Activated CD4-positive, alpha-beta T cell treated with anti-CD3 and anti-CD28 coated beads, Interleukin-2, amount 10 ng/mL, durations not matched to agents 24 days and 14 days (primary cell): ENCODE data around the gene GAS1. TPM values are rescaled to one million over a fixed set of nuclear protein-coding genes. Genes with fewer than 3 reads are reported as not detected.

Experiments
- DNase-seq: peaks from one replicate; pipeline ENCODE4 v3.0.0; 2022
- H3K27ac Mint-ChIP-seq: one replicate; pipeline ENCODE4 v1.8.0; 2022; ENCODE audit warnings: mild to moderate bottlenecking, mixed read lengths
- H3K27me3 Mint-ChIP-seq: one replicate; pipeline ENCODE4 v1.8.0; 2022; ENCODE audit warnings: mixed read lengths
- H3K36me3 Mint-ChIP-seq: one replicate; pipeline ENCODE4 v1.8.0; 2022; ENCODE audit warnings: low read depth, mild to moderate bottlenecking, mixed read lengths
- H3K4me1 Mint-ChIP-seq: one replicate; pipeline ENCODE4 v1.8.0; 2021; ENCODE audit warnings: mixed read lengths
- H3K4me3 Mint-ChIP-seq: one replicate; pipeline ENCODE4 v1.8.0; 2022; ENCODE audit warnings: mild to moderate bottlenecking, moderate library complexity, mixed read lengths
- H3K9me3 Mint-ChIP-seq: one replicate; pipeline ENCODE4 v1.8.0; 2021; ENCODE audit warnings: mixed read lengths
- intact Hi-C: fragments of 100-400 bp; cut with micrococcal nuclease; formaldehyde crosslinking; loops from one replicate; pipeline ENCODE4 v1.15.1; 2023
- total RNA-seq: library from RNA; stranded (reverse); gene quantifications from 2 replicates; pipeline ENCODE4 v1.2.3, GENCODE V29; 2022

Gene GAS1
- total RNA-seq, 1 donor from 2014 or later = 0.14 TPM

DNA sequence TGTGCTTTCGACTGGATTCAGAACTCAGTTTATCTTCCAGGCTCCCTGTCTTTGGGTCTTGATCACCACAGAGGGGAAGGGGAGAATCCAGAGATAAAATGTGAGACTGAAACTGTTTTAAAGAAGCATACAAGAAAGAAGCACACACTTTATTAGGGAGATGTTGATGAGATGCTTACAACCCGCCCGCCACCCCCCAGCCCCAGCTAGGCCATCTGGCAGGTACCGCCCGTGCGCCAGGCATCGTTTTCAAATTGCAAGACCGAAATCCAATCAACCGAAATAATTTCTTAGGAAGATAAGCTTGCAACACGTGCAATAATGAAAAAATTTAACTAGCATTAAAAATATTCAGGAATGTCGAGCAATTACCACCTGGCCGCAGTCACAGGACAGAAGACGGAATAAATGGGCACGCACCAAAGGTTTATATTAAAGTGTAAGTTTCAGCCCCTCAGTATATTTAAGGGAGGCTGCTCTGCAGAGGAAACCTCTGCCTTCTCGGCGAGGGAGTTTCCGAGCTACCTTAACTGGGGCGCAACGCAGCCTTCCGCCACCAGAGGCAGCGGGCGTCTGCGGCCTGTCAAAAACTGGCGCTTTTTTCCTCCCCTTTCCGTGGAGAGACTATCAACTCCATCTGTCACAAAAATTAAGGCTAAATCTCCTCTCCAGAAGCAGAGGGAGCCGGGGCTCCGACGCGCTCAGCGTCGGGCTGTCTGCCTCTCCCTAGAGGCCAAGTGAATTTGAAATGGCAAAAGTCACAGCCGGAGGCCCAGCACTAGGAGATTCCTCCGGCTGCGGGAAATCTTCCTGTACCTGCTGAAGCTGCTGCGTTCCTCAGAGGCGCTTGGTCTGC is 996 bp upstream of the GAS1 start:
- intact Hi-C loops = no loop called here
- H3K27ac Mint-ChIP-seq = no peak overlapping the region
- H3K4me1 Mint-ChIP-seq = peaks cover 11% of the 10 kb centered on the region
- peak; percentile 91 for DNase-seq
- no peaks in the 10 kb centered on the region for H3K9me3 Mint-ChIP-seq
- H3K4me3 Mint-ChIP-seq = peak overlapping the region; percentile 75
- H3K27me3 Mint-ChIP-seq = peaks cover 24% of the 10 kb centered on the region
- H3K36me3 Mint-ChIP-seq = peaks cover 2% of the 10 kb centered on the region

DNA sequence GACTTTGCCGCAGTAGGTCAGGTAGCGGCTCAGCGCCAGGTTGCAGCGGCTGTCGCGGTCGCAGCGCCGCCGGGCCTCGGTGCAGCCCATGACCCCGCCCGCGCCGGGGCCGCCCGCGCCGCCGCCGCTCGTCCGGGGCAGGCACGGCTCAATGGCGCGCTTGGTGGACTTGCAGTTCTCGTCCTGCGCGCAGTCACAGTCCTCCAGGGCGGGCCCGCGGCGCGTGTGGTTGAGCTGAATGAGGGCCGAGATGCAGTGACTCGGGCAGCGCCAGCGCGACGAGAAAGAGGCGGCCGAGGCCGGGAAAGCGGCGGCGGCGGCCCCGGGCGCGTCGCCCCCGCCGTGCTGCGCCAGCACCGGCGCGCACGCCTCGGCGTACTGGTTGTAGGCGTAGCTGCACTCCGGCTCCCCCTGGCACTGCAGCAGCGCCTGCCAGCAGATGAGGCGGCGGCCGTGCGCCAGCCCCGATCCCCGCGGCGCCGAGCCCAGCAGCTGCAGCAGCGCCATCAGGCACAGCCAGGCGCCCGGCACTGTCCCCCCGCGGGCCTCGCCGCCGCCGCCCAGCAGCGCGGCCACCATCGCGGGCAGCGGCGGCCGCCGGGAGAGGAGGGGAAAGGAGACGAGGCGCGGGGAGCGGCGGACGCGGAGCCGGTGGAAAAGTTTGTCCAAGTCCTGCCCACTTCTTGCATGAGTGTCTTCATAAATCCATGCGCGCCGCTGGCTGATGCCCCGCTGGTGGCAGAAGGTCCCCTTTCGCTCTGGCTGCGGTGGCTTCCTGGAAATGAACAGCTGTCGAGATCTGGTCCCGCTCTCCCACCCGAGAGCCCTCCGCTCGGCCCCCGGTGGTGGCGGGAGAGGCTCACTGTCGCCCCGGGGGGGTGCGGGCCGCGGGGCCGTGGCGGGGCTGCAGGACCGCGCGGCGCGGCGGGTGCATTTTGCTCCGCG is 833 bp downstream of the GAS1 start:
- H3K27me3 Mint-ChIP-seq = peaks cover 40% of the 10 kb centered on the region
- no peaks in the 10 kb centered on the region for H3K9me3 Mint-ChIP-seq
- no peak overlapping the region for H3K27ac Mint-ChIP-seq
- peaks cover 11% of the 10 kb centered on the region for H3K4me1 Mint-ChIP-seq
- DNase-seq = peak; percentile 83
- H3K36me3 Mint-ChIP-seq = peaks cover 2% of the 10 kb centered on the region
- peak overlapping the region; percentile 71 for H3K4me3 Mint-ChIP-seq
- intact Hi-C loops = loop anchor here (2.0 kb wide), 1 partner anchor 540 kb away; no protein-coding TSS in a partner anchor

DNA sequence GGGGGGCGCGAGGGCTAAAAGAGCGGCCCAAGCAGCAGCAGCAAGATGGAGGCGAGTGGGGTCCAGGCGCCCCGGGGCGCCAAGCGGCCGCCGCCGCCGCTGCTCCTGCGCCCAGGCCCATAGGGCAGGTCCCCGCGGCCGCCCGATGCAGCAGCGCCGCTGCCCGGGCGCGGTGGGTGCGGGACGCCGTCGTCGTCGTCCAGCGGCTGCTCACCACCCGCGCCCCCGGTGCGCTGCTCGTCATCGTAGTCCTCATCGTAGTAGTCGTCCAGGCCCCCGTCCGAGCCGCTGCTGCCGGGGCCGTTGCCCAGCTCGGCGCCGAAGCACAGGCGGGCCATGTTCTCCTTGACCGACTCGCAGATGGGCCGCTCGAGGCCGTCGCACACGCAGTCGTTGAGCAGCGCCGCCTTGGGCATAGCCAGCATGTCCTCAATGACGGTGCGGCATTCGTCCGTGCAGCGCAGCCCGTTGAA is 1.5 kb downstream of the GAS1 start:
- Mint-ChIP-seq H3K4me1 (peaks cover 11% of the 10 kb centered on the region), H3K36me3 (no peaks in the 10 kb centered on the region), H3K9me3 (no peaks in the 10 kb centered on the region), H3K27ac (no peak overlapping the region), H3K27me3 (peaks cover 48% of the 10 kb centered on the region), H3K4me3 (peak overlapping the region; percentile 71)
- DNase-seq = no peak
- intact Hi-C loops = loop anchor here (2.0 kb wide), 1 partner anchor 539 kb away; no protein-coding TSS in a partner anchor

DNA sequence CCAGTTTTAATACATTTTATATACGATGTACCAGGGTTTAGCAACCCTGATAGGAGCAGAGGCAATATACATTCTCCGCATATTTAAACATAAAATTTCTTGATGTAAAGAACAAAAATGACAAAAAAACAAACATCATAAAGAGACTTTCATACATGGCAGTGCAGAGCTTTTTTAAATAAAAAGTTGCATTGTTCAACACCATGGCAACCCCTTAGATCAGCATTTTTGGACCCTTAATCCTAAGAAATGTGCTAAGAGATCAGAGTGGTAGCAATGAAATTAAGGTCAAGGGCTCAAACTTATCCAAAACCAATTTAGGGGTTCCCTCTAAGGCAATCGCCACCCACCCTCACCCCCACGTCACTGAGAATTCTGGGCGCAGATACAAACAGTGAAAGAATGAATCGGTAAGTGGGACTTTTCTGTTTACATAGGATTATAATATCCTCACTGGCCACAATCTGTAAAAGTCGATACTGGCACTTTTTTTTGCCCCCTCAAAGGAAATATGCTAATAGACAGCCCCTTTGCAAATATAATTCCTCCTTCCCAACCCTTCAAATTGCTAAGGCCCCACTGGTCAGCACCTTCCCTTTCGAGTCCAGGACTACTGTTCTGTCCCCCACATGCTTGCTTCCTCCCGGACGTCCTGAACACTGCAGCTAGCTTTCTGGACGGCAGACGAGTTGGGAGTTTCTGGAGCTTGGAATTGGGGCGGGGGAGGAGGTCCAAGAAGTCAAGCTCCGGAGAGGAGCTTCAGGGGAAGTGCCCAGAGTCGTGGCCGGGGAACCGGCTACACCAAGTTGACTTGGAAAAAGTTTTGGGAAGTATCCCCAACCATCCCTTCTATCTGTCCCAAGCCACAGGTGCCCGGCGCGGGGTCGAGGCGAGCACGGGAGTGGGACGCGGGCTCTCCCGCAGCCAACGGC is 2.2 kb downstream of the GAS1 start:
- H3K27me3 Mint-ChIP-seq = peaks cover 49% of the 10 kb centered on the region
- H3K9me3 Mint-ChIP-seq = no peaks in the 10 kb centered on the region
- intact Hi-C loops = no loop called here
- H3K27ac Mint-ChIP-seq = peak overlapping the region; percentile 9
- H3K4me1 Mint-ChIP-seq = peaks cover 11% of the 10 kb centered on the region
- DNase-seq = no peak
- no peaks in the 10 kb centered on the region for H3K36me3 Mint-ChIP-seq
- H3K4me3 Mint-ChIP-seq = peak overlapping the region; percentile 43

DNA sequence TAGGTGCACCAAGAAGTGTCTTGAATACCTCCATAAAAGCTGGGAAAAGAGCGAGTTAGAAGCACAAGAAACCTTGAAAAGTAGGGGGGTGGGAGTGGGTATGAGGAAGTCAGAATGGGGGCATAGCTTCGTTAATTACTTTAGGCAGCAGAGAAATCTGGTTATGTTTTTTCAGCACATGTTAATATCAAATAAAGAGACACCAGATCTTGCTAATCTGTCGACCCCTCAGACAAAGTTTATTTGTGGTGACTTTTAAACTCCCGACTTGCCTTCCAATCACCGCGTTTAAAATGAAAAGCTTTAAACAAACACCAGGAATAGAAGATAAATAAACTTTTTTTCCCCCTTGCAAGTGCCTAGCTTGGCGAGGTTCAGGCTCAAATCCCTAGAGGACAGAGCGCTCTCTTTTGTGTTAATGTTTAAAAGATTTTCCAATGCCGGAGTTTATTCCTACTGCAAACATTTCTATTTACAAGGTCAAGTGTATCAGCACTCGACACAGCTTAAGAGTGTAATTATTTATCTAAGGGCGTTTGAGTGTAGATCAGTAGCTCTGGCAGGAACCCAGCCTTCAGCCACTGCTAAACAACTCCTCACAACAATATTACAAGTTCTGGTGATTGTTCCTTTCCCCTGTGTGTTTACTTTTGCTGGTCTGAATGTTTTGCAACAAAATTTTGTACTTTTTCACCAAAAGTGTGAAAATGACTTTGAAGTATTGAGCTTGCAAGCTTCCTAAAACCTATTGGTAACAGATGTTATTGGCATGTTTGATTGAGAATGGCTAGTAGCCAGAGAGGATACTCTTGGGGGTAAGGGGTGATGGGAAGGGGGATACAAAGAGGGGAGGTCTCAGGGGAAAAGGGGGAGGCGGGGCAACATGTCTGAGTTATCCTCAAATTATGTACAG is 3.8 kb downstream of the GAS1 start:
- no peak overlapping the region for H3K4me3 Mint-ChIP-seq
- peaks cover 7% of the 10 kb centered on the region for H3K4me1 Mint-ChIP-seq
- no peaks in the 10 kb centered on the region for H3K9me3 Mint-ChIP-seq
- no peak for DNase-seq
- no peak overlapping the region for H3K27ac Mint-ChIP-seq
- intact Hi-C loops = no loop called here
- peaks cover 59% of the 10 kb centered on the region for H3K27me3 Mint-ChIP-seq
- no peaks in the 10 kb centered on the region for H3K36me3 Mint-ChIP-seq

DNA sequence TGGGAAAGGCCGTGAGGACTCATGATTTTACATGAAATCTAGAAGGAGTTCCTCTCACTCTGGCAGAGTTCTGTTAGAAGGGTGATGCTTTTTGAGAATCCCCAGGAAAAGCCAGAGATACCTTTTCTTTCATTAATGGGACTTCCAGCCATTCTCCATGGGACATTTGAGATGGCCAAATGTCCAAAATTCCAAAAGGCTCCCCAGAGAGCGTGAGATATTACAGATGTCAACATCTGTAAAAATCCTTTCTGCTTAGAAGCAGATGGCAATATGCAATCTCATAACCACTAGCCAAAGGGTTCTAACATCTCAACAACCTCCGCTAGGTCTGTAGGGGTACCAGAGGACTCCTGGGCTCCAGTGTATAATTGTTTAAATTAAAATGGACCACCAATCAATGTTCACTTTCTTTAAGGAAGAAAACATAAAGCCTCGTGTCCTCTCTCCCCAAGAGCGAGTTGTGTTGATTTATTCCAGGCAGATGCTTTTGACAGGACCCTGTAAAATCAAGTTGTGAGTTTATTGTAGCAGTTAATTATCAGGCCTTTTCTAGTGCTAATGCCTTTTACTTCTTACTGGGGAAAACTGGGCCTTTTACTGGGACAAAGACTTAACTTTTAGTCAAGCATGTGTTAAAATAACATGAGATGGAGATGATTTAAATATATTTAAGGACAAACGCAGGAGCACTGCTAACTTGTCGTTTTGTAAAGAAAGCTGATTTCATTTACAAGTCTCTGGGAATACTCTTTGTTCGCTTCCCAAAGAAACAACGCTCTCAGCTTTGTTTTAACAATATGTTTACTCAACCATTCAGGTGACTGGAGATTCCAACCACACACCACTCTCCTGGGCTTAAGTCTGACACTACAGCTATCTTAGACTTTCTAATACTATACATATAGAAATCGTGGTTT is 4.8 kb downstream of the GAS1 start:
- no peaks in the 10 kb centered on the region for H3K9me3 Mint-ChIP-seq
- intact Hi-C loops = no loop called here
- no peak overlapping the region for H3K27ac Mint-ChIP-seq
- no peak overlapping the region for H3K4me3 Mint-ChIP-seq
- H3K4me1 Mint-ChIP-seq = peaks cover 2% of the 10 kb centered on the region
- DNase-seq = no peak
- no peaks in the 10 kb centered on the region for H3K36me3 Mint-ChIP-seq
- H3K27me3 Mint-ChIP-seq = peaks cover 59% of the 10 kb centered on the region

DNA sequence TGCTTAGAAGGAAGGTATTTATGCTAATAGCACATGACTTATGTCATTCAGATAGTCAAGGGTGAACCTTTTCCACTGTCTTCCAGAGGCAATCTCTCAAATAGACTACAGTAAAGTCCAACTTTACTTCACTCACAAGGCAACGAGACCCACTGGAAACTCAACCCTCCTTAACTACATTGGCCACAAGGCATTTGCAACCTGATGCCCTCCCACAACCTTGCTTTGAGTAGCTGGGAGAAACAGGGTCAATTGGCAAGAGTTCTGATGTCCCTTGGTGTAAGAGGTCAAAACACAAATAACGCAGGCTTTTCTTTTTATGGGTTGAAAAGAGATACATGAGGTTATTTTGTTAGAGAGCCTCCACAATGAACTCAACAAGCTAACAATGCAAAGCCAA is 6.1 kb downstream of the GAS1 start:
- Mint-ChIP-seq H3K4me1 (peaks cover 2% of the 10 kb centered on the region), H3K9me3 (no peaks in the 10 kb centered on the region), H3K27ac (no peak overlapping the region), H3K27me3 (peaks cover 59% of the 10 kb centered on the region), H3K36me3 (no peaks in the 10 kb centered on the region), H3K4me3 (no peak overlapping the region)
- intact Hi-C loops = no loop called here
- no peak for DNase-seq

DNA sequence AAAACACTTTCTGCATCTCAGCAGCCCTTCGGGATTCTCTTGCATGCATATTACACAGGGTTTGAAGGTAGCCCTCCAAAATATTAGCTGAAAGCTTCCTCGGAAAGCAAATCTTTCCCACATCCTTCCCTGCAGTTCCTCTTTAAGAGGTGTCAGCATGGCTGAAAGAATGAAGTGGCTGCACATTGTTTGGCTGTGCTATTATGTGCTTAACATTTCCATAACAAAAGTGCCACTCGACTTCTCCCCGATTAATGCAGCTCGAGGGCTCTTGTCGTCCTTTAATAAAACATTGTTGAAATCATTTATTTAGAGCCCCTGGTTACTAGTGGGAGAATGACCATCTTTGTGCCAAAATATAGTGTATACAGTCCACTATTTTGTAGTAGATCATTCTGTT is 6.5 kb downstream of the GAS1 start:
- Mint-ChIP-seq H3K4me1 (peaks cover 2% of the 10 kb centered on the region), H3K4me3 (no peak overlapping the region), H3K9me3 (no peaks in the 10 kb centered on the region), H3K36me3 (no peaks in the 10 kb centered on the region), H3K27ac (no peak overlapping the region), H3K27me3 (peaks cover 57% of the 10 kb centered on the region)
- no peak for DNase-seq
- intact Hi-C loops = no loop called here

DNA sequence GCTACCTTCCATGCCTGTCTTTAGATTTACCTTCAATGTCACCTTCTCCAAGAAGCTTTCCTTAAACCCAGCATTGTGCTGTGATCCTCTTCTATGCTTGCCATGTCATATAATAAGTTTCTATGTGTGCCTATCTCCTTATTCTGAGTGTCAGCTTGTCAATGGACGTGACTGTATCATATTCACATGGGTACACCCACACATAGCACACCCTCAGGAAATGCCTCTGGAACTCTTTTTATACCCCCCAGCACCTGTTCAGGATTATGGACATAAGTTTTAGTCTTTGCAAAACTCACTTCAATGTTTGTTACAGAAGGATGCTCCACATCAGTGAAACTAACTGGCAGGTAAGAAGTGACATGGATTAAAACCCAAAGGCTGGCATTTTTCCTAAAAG is 7.4 kb downstream of the GAS1 start:
- Mint-ChIP-seq H3K4me1 (no peaks in the 10 kb centered on the region), H3K4me3 (no peak overlapping the region), H3K27ac (no peak overlapping the region), H3K36me3 (no peaks in the 10 kb centered on the region), H3K27me3 (peaks cover 52% of the 10 kb centered on the region), H3K9me3 (no peaks in the 10 kb centered on the region)
- intact Hi-C loops = no loop called here
- no peak for DNase-seq

DNA sequence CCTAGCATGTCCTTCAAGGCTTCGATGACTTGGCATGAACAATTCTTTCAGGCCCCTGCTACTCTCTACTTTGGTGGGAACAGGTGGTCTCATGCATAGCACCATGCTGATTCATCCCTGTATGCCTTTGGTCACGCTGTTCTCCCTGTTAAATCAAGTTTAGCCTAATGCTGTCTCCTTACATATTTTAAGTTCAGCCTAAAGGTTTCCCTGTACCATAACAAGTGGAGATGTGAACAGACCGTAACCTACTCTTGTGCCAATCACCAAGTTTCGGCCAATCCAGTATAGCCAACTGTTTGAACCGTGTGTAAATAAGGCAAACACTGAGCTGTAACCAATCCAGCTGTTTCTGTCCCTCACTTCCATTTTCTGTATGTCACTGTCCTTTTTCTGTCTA is 8.0 kb downstream of the GAS1 start:
- H3K27me3 Mint-ChIP-seq = peaks cover 47% of the 10 kb centered on the region

DNA sequence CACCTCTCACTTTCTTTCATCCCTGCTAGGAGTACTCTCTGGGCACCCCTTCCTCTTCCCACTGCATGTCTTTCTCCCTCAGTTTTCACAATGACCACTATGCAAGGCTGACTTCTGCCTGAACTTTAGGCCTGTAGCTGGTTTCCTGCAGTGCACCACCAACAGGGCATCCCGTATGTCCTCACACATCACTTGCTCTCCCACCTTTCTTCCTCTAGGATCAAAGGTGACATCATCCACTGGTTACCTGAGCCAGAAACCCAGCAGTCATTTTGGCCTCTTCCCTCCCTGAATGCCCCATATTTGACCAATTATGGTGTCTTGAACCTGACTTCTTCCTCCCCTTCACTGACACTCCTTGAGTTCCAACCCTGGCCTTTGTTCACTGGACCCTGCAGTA is 8.5 kb downstream of the GAS1 start:
- H3K4me3 Mint-ChIP-seq = no peak overlapping the region
- H3K9me3 Mint-ChIP-seq = no peaks in the 10 kb centered on the region
- intact Hi-C loops = no loop called here

More for the DNA sequence above, 8.0 kb downstream of the GAS1 start:
- intact Hi-C loops = no loop called here
- Mint-ChIP-seq H3K36me3 (no peaks in the 10 kb centered on the region), H3K9me3 (no peaks in the 10 kb centered on the region), H3K4me1 (no peaks in the 10 kb centered on the region), H3K27ac (no peak overlapping the region), H3K4me3 (no peak overlapping the region)
- DNase-seq = no peak

DNA sequence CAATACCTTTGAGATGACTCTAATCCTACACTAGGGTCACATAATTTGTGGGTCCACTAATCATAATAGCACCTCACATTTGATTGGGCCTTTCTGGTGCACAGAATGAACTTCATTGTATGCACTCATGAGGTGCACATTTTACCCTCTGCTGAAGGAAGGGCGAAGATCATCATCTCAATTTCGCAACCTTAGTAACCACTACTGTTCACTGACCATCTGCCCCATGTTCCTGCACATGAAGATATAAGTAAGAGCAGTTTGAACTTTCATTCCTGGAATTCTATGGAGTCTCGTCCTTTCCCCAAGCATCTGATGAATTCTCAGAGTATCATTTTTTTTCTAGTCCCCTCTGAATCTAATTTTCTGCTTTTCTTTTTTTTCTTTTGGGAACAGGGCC is 21.2 kb downstream of the GAS1 start:
- no peak for DNase-seq
- Mint-ChIP-seq H3K4me1 (no peaks in the 10 kb centered on the region), H3K4me3 (no peak overlapping the region), H3K27me3 (peaks cover 5% of the 10 kb centered on the region), H3K36me3 (no peaks in the 10 kb centered on the region), H3K27ac (no peak overlapping the region), H3K9me3 (no peaks in the 10 kb centered on the region)
- intact Hi-C loops = no loop called here

More for the DNA sequence above, 8.5 kb downstream of the GAS1 start:
- Mint-ChIP-seq H3K4me1 (no peaks in the 10 kb centered on the region), H3K27me3 (peaks cover 43% of the 10 kb centered on the region), H3K27ac (no peak overlapping the region), H3K36me3 (no peaks in the 10 kb centered on the region)
- no peak for DNase-seq
